Measurements from ENCODE around the gene USP24. TPM values are rescaled to one million over a fixed set of nuclear protein-coding genes. Genes with fewer than 3 reads are reported as not detected.
"Not testable (repeated sequence)": the region's sequence is repeated elsewhere in the genome, so short reads cannot be mapped to it uniquely, and the experiment has no call there.

The USP24 gene
- total RNA-seq, 4 donors from 2014 or later = 42.7 to 77.1 (median 64.8) TPM

- ATAC-seq (ENCODE audit: low FRiP score) = no peak
- TF ChIP-seq, protein P1, sequence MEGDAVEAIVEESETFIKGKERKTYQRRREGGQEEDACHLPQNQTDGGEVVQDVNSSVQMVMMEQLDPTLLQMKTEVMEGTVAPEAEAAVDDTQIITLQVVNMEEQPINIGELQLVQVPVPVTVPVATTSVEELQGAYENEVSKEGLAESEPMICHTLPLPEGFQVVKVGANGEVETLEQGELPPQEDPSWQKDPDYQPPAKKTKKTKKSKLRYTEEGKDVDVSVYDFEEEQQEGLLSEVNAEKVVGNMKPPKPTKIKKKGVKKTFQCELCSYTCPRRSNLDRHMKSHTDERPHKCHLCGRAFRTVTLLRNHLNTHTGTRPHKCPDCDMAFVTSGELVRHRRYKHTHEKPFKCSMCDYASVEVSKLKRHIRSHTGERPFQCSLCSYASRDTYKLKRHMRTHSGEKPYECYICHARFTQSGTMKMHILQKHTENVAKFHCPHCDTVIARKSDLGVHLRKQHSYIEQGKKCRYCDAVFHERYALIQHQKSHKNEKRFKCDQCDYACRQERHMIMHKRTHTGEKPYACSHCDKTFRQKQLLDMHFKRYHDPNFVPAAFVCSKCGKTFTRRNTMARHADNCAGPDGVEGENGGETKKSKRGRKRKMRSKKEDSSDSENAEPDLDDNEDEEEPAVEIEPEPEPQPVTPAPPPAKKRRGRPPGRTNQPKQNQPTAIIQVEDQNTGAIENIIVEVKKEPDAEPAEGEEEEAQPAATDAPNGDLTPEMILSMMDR (IDR thresholded peaks at IDR 0.05) = no peak
Observed at GRCh38 chr1:55198044-55198443, 17.1 kb downstream of the USP24 start.

GRCh38 chr1:55197099-55197498 is 18.1 kb downstream of the USP24 start:
- ATAC-seq (ENCODE audit: low FRiP score) = no peak
- no peak for DNase-seq (ENCODE audit: low spot score)
- TF ChIP-seq, protein P1 (IDR thresholded peaks at IDR 0.05) = no peak

More at GRCh38 chr1:55198044-55198443, 17.1 kb downstream of the USP24 start:
- DNase-seq (ENCODE audit: low spot score) = no peak

GRCh38 chr1:55196433-55197035 is 18.6 kb downstream of the USP24 start:
- DNase-seq (ENCODE audit: low spot score) = no peak
- TF ChIP-seq, protein P1 (IDR thresholded peaks at IDR 0.05) = no peak
- ATAC-seq (ENCODE audit: low FRiP score) = no peak

GRCh38 chr1:55195521-55196233 is 19.5 kb downstream of the USP24 start:
- DNase-seq (ENCODE audit: low spot score) = no peak
- ATAC-seq (ENCODE audit: low FRiP score) = no peak
- TF ChIP-seq, protein P1 (IDR thresholded peaks at IDR 0.05) = no peak

DNA sequence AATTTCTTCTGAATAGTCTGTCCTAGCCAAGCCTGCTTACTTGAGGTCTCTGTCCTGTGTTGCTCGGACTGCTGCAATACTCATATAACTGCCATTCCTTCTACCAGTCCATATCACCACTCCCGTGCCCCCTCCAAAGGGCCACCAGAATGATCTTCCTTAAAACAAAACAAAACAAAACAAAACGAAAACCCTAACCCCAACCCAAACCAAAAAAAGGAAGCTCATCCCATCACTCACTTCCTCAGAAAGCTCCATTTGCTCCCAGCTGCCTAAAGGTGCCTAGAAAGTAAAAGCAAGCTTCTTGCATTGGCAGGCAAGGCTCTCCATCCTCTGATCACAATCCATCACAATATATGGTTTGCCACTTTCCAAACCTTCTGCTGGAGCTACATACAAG is 20.3 kb downstream of the USP24 start:
- TF ChIP-seq, protein P1 (IDR thresholded peaks at IDR 0.05) = no peak
- DNase-seq (ENCODE audit: low spot score) = no peak
- ATAC-seq (ENCODE audit: low FRiP score) = no peak

DNA sequence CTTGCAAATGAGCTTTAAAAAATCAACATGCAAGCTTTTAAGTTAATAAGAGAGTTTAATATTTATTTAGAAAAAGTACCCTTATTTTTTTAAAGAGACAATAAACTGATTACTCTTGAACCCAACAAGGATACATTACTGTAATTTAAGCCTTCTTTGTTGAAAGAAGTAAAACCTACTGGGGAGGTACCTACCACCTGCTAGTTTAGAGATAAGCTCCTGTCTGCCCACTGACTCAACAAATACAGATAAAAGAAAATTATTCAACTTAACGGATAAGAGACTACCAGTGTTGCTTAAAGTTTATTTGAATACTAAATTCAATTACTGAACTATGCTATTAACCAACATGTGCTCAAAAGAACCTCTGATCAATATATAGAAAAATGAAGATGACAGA is 23.1 kb downstream of the USP24 start:
- ATAC-seq (ENCODE audit: low FRiP score) (no peak), DNase-seq (ENCODE audit: low spot score) (no peak)
- TF ChIP-seq, protein P1 (IDR thresholded peaks at IDR 0.05) = no peak

DNA sequence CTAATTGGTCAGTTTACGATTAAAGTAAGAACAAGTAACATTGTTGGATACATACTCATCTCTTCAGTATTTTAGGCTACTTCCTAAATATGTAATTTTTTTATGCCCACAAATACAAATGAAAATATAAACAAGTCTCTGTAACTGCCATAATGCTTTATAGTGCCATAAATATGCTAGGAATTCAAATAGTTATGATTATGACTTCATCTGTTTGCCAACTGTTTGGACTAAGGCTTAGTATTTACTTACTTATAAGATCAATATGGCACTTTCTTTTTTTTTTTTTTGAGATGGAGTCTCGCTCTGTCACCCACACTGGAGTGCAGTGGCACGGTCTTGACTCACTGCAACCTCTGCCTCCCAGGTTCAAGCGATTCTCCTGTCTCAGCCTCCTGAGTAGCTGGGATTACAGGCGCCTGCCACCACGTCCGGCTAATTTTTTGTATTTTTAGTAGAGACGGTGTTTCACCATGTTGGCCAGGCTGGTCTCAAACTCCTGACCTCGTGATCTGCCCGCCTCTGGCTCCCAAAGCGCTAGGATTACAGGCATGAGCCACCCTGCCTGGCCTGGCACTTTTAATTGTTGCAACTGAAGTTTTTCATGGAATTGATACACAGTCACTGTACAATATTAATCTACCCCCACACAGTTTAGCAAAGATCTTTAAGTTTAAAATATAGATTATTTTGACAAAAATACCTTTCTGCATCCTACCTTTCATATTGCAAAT is 23.8 kb downstream of the USP24 start:
- not testable (repeated sequence) for DNase-seq (ENCODE audit: low spot score); ATAC-seq (ENCODE audit: low FRiP score)

All from omental fat pad (tissue), 4 donors.